SH-SY5Y (cell line): ENCODE measurements around the gene ARHGAP28.

Experiments
- GATA2 ChIP-seq: IDR thresholded peaks from 2 replicates; pipeline ENCODE4 v1.6.1; 2011; ENCODE audit warnings: mild to moderate bottlenecking, low read depth, low read length
- GATA3 ChIP-seq: IDR thresholded peaks from 2 replicates; pipeline ENCODE4 v1.6.1; 2011; ENCODE audit warnings: low read depth, mild to moderate bottlenecking, low read length, moderate library complexity

- TF ChIP-seq GATA2 (no peak), GATA3 (no peak)
Observed at GRCh38 chr18:6959110-6959509, 229.6 kb downstream of the ARHGAP28 start.
